ENCODE measurements around the gene BLACAT1. TPM values are rescaled to one million over a fixed set of nuclear protein-coding genes. Genes with fewer than 3 reads are reported as not detected.

Gene BLACAT1
- under 1 TPM; 0.24 to 0.26 TPM for total RNA-seq

DNA sequence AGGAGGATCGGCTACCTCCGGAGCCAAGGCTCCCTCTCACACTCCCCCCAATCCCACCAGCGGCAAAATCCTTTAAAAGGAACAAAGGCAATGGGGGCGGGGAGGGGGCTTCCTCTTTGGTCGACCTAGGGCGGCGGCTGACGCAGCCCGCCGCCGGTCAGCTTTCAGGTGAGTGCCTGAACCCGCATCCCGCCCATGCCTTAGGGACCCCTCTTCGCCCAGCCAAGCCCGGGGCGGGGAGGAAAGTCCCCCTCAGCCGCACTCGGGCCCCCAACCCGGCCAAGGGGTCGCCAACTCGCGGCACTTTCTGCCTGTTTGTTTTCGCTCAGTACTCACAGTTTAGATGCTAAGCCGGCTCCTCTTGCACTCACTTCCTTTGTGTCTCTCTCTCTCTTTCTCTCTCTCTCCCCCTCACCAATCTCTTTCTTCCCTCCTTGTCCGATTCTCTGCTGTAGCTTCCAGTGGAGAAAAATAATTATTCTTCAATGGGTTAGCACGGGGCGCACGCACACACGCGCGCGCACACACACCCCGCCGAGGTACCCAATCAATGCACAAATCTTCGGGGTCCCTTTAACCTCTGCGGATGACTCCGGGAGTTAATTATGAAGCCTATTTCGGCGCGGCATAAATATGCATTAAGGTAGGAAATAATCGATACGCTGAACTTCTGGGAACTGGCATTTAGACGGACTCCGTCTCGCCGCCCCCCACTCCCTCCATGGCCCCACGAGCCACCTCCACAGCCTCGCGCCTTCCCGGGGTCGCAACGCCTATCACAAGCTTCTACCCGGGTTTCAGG lies at the start of gene BLACAT1:
TSS of gene BLACAT1 (minus strand) at position 465 of the 802 bp plus-strand sequence.
- Histone ChIP-seq H3K4me3 (peak within 1 kb of the TSS in 1 of 2 donors; percentile 31), H3K9me3 (no peaks in the 10 kb centered on the region), H3K27me3 (peaks cover 18 to 53% of the 10 kb centered on the region in 2 donors), H3K4me1 (peaks cover 0 to 26% of the 10 kb centered on the region in 2 donors), H3K36me3 (no peaks in the 10 kb centered on the region), H3K27ac (no peak within 1 kb of the TSS)
- TF ChIP-seq CTCF (IDR thresholded peaks at IDR 0.05): no peak
- no peak for DNase-seq (ENCODE audit: low spot score)

GRCh38 chr1:205505076-205505729 lies 49.4 kb upstream of the BLACAT1 start:
- Histone ChIP-seq H3K36me3 (no peaks in the 10 kb centered on the region), H3K4me1 (peaks cover 0 to 45% of the 10 kb centered on the region in 2 donors), H3K27me3 (no peaks in the 10 kb centered on the region), H3K9me3 (no peaks in the 10 kb centered on the region), H3K27ac (peak overlapping the region; percentile 90 to 93), H3K4me3 (peak overlapping the region; percentile 73 to 76)
- no peak for DNase-seq (ENCODE audit: low spot score)
- peak in 1 of 2 donors; percentile 21 for TF ChIP-seq CTCF (IDR thresholded peaks at IDR 0.05)

- H3K4me1 ChIP-seq: peaks cover 0 to 43% of the 10 kb centered on the region in 2 donors
- H3K27me3 ChIP-seq: no peaks in the 10 kb centered on the region
- TF ChIP-seq CTCF (IDR thresholded peaks at IDR 0.05): no peak
- DNase-seq (ENCODE audit: low spot score): peak; percentile 74
- no peaks in the 10 kb centered on the region for H3K36me3 ChIP-seq
- peak within 1 kb of the TSS; percentile 90 to 93 for H3K27ac ChIP-seq
- H3K4me3 ChIP-seq: peak within 1 kb of the TSS; percentile 73 to 76
- no peaks in the 10 kb centered on the region for H3K9me3 ChIP-seq
Measured at GRCh38 chr1:205504311-205505075, 48.6 kb upstream of the BLACAT1 start, which contains the start of gene CDK18. CDK18 (plus strand) TSS chr1:205504669; CDS start chr1:205523168, 18,499 bp downstream.

- Histone ChIP-seq H3K27me3 (no peaks in the 10 kb centered on the region), H3K4me1 (peaks cover 0 to 43% of the 10 kb centered on the region in 2 donors), H3K27ac (no peak overlapping the region), H3K4me3 (no peak overlapping the region), H3K9me3 (no peaks in the 10 kb centered on the region), H3K36me3 (no peaks in the 10 kb centered on the region)
- TF ChIP-seq CTCF (IDR thresholded peaks at IDR 0.05): no peak
- no peak for DNase-seq (ENCODE audit: low spot score)
Measured at GRCh38 chr1:205502992-205503391, 47.1 kb upstream of the BLACAT1 start.

DNA sequence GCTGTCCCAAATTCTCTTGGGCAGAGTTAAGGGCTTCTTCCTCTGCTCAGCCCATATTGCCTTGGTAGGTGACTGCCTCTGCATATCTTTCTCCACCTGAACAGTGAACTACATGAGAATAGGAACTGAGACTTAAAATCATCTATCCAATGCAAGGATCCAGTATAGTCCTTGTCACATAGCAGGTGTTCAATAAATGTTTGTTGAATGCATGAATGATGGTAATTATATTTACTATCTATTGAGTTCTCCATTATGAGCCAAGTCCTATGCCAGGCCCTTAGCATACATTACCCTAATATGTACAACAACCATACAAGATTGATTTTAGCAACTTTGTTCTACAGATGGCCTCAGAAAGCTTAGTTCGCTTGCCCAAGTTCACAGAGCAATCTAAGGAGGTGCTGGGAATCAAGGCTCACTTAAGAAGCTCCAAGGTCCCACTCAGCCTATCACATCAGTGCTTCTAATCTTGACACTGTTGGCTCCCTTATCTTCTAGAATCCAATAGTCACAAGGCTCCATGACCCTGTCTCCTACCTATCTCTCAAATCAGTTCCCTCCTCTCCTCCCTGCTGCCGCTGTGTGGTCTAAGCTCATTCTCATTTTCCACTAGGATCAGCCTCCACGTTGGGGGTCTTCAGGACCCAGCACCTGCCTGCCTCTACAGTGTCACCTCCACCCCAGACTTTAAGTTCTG lies 46.4 kb upstream of the BLACAT1 start:
- peaks cover 0 to 47% of the 10 kb centered on the region in 2 donors for H3K4me1 ChIP-seq
- TF ChIP-seq CTCF (IDR thresholded peaks at IDR 0.05): no peak
- H3K4me3 ChIP-seq: no peak overlapping the region
- no peak overlapping the region for H3K27ac ChIP-seq
- H3K36me3 ChIP-seq: no peaks in the 10 kb centered on the region
- no peak for DNase-seq (ENCODE audit: low spot score)
- H3K27me3 ChIP-seq: no peaks in the 10 kb centered on the region
- H3K9me3 ChIP-seq: no peaks in the 10 kb centered on the region
